Liver (tissue), 3 donors: ENCODE measurements around the gene HOXD1.

ENCODE experiments used
- CTCF ChIP-seq: fragments of 150-350 bp; IDR thresholded peaks from 2 replicates; pipeline ENCODE4 v1.5.1; 2017; ENCODE audit warnings: improper control_type of control experiment, low read depth, low read length; ENCODE audit not compliant: missing input control
- EGR1 ChIP-seq, 2 donors: IDR thresholded peaks; 2 replicates each; pipeline ENCODE4 v1.6.1; 2016 to 2018; ENCODE audit warnings: antibody characterized with exemption in 2 of 2, low read depth in 2 of 2
- GABPA ChIP-seq, 2 donors: IDR thresholded peaks in 1 of 2; conservative IDR thresholded peaks in 1 of 2; 2 replicates each; pipeline ENCODE4 v1.6.1; 2016; ENCODE audit warnings: antibody characterized with exemption in 2 of 2, mild to moderate bottlenecking in 1 of 2, moderate library complexity in 1 of 2
- HNF4G ChIP-seq: IDR thresholded peaks from 2 replicates; pipeline ENCODE4 v1.6.1; 2016; ENCODE audit warnings: antibody characterized with exemption
- RAD21 ChIP-seq, 2 donors: IDR thresholded peaks; 2 replicates each; pipeline ENCODE4 v1.6.1; 2016; ENCODE audit warnings: antibody characterized with exemption in 2 of 2, mild to moderate bottlenecking in 2 of 2
- REST ChIP-seq: IDR thresholded peaks from 2 replicates; pipeline ENCODE4 v1.6.1; 2016; ENCODE audit warnings: antibody characterized with exemption, mild to moderate bottlenecking
- YY1 ChIP-seq: IDR thresholded peaks from 2 replicates; pipeline ENCODE4 v1.6.1; 2016; ENCODE audit warnings: antibody characterized with exemption, mild to moderate bottlenecking
- ZBTB33 ChIP-seq: IDR thresholded peaks from 2 replicates; pipeline ENCODE4 v1.6.1; 2016; ENCODE audit warnings: antibody characterized with exemption
- donor health status: healthy.
- donor health status: healthy.

- TF ChIP-seq CTCF (no peak), REST (no peak), ZBTB33 (no peak), YY1 (no peak), EGR1 (IDR thresholded peaks at IDR 0.05; ENCODE audit: low read depth in 2 of 2) (no peak), GABPA (IDR thresholded peaks at IDR 0.05 in 1 of 2, conservative IDR thresholded peaks at IDR 0.05 in 1 of 2) (no peak), RAD21 (IDR thresholded peaks at IDR 0.05) (no peak), HNF4G (no peak)
Observed at GRCh38 chr2:176189681-176190641, 1.5 kb downstream of the HOXD1 start.
